HepG2 (cell line): ENCODE results near the gene TRPM5. TPM values are rescaled to one million over a fixed set of nuclear protein-coding genes. Genes with fewer than 3 reads are reported as not detected.

Experiments used
- ATAC-seq: fragments of 200-7000 bp; cut with Tn5 transposase; 3 replicates; pipeline ENCODE4 v1.9.1; 2020; ENCODE audit warnings: mild to moderate bottlenecking, moderate library complexity
- BruUV-seq: library from RNA; stranded (reverse); fragments of 400-500 nt; replicated peaks from 2 replicates; lab custom pipeline; 2021; lab: Mats Ljungman, UMichigan
- CTCF ChIA-PET: fragments of 300-600 bp; formaldehyde crosslinking; extraction: SDS; loops from one replicate; lab custom pipeline; 2021; ENCODE audit warnings: low total read pairs, inconsistent platforms, low intra/inter-chr PET ratio; lab: Yijun Ruan, JAX
- POLR2A ChIA-PET: fragments of 350-600 bp; sonication (Branson Sonifier 250); formaldehyde crosslinking; loops from one replicate; lab custom pipeline; 2020; ENCODE audit warnings: antibody characterized with exemption, inconsistent platforms; lab: Yijun Ruan, JAX
- DNase-seq: peaks from one replicate; pipeline ENCODE4 v3.0.0-alpha.2; 2015; ENCODE audit warnings: low spot score
- FAIRE-seq: peaks from 3 replicates; lab custom pipeline; 2011; peaks lifted over from hg19 to GRCh38; lab: Jason Lieb, UNC
- H2AFZ ChIP-seq: one replicate; pipeline ENCODE4 v1.6.1; 2011; ENCODE audit warnings: low read length, inconsistent platforms
- H3K27ac ChIP-seq: fragments of 300-600 bp; 3 replicates; pipeline ENCODE4 v1.8.0; 2011; ENCODE audit warnings: mixed run types, mild to moderate bottlenecking, mixed read lengths, low read length, inconsistent platforms; ENCODE audit not compliant: insufficient read depth; ENCODE audit errors: extremely low read length
- H3K27me3 ChIP-seq, 2 experiments: fragments of 200-600 bp in 1 of 2; 2 replicates in 1 of 2; 3 replicates in 1 of 2; pipeline versions ENCODE4 v1.6.0 to v1.8.0; 2011; ENCODE audit warnings: low read length in 2 of 2, mild to moderate bottlenecking in 2 of 2, moderate library complexity in 2 of 2, inconsistent platforms in 1 of 2; ENCODE audit not compliant: insufficient read depth in 2 of 2, control insufficient read depth in 1 of 2
- H3K36me3 ChIP-seq, 2 experiments: fragments of 200-600 bp in 1 of 2; replicated peaks in 1 of 2; 2 replicates in 1 of 2; 3 replicates in 1 of 2; pipeline versions ENCODE4 v1.5.1 to v1.8.0; 2011; ENCODE audit warnings: low read length in 2 of 2, inconsistent platforms in 1 of 2; ENCODE audit not compliant: insufficient read depth in 2 of 2, control insufficient read depth in 1 of 2
- H3K4me1 ChIP-seq: 2 replicates; pipeline ENCODE4 v1.5.1; 2012; ENCODE audit warnings: low read length, inconsistent platforms; ENCODE audit not compliant: insufficient read depth
- H3K4me2 ChIP-seq: 2 replicates; pipeline ENCODE4 v1.6.0; 2011; ENCODE audit warnings: low read depth, low read length, inconsistent platforms
- H3K4me3 ChIP-seq, 3 experiments: fragments of 200-600 bp in 1 of 3; sonication (generic), shearing (Covaris generic) in 1 of 3; replicated peaks in 1 of 3; 2 replicates each; pipeline ENCODE4 v1.5.1; 2011 to 2016; ENCODE audit warnings: low read length in 3 of 3, inconsistent platforms in 2 of 3, low read depth in 2 of 3, mild to moderate bottlenecking in 2 of 3, control low read depth in 1 of 3, mixed read lengths in 1 of 3; ENCODE audit not compliant: insufficient read depth in 1 of 3
- H3K79me2 ChIP-seq: one replicate; pipeline ENCODE4 v1.6.1; 2011; ENCODE audit warnings: low read length, inconsistent platforms; ENCODE audit not compliant: insufficient read depth
- H3K9ac ChIP-seq: 2 replicates; pipeline ENCODE4 v1.6.0; 2011; ENCODE audit warnings: mild to moderate bottlenecking, low read depth, low read length, inconsistent platforms; ENCODE audit not compliant: insufficient read depth
- H3K9me3 ChIP-seq: 2 replicates; pipeline ENCODE4 v1.5.1; 2012; ENCODE audit warnings: mild to moderate bottlenecking, low read length
- H4K20me1 ChIP-seq: 2 replicates; pipeline ENCODE4 v1.6.0; 2011; ENCODE audit warnings: inconsistent platforms, mild to moderate bottlenecking, low read length, moderate library complexity; ENCODE audit not compliant: insufficient read depth
- GTF3A ChIP-seq: sonication (generic); formaldehyde crosslinking; conservative IDR thresholded peaks from 2 replicates; pipeline ENCODE4 v1.4.0; 2020; ENCODE audit warnings: mild to moderate bottlenecking, missing genetic modification reagents
- ISL2 ChIP-seq: sonication (generic); formaldehyde crosslinking; IDR thresholded peaks from 2 replicates; pipeline ENCODE4 v1.5.0; 2020; ENCODE audit warnings: missing genetic modification reagents
- MATR3 ChIP-seq: sonication (generic); formaldehyde crosslinking; IDR thresholded peaks from 2 replicates; pipeline ENCODE4 v1.4.0; 2020; ENCODE audit warnings: missing genetic modification reagents
- RNF2 ChIP-seq: fragments of 450-650 bp; conservative IDR thresholded peaks from 2 replicates; pipeline ENCODE4 v1.6.1; 2016; ENCODE audit warnings: low read depth
- SALL2 ChIP-seq: sonication (generic); formaldehyde crosslinking; IDR thresholded peaks from 2 replicates; pipeline ENCODE4 v1.8.1; 2023; ENCODE audit warnings: mild to moderate bottlenecking, missing genetic modification reagents, inconsistent platforms
- ZNF883 ChIP-seq: sonication (generic); formaldehyde crosslinking; IDR thresholded peaks from 2 replicates; pipeline ENCODE4 v1.5.1; 2020; ENCODE audit warnings: mild to moderate bottlenecking, missing genetic modification reagents; ENCODE audit errors: not compliant biosample characterization
- WGBS: methylation state at CpG from one replicate; pipeline ENCODE4 v1.1.6; 2017; ENCODE audit warnings: low lambda C conversion rate; 5-methylcytosine and 5-hydroxymethylcytosine counted together
- in situ Hi-C: cut with HindIII; loops from 2 replicates; pipeline ENCODE4 v1.10.0; 2017; ENCODE audit warnings: low pct_unique_long_range_greater_than_20kb; ENCODE audit not compliant: extremely low pct_ligation_motif_present
- intact Hi-C: fragments of 100-400 bp; cut with micrococcal nuclease; formaldehyde crosslinking; loops from one replicate; pipeline ENCODE4 v1.10.0; 2022; ENCODE audit not compliant: unreplicated experiment
- polyA plus RNA-seq, 8 experiments: library from polyadenylated mRNA; depleted of rRNA in 3 of 8; stranded (reverse) in 7 of 8; unstranded in 1 of 8; fragments of >200 nt; fragmentation: Illumina TruSeq in 4 of 8; extraction: Trizol in 4 of 8; gene quantifications; 2 replicates each; pipeline versions ENCODE4 v1.2.1 to v1.2.3, GENCODE V29; 2011 to 2016; ENCODE audit warnings: low read depth in 4 of 8, missing spikeins in 1 of 8, mixed read lengths in 1 of 8; ENCODE audit not compliant: insufficient read depth in 1 of 8
- total RNA-seq, 5 experiments: library from RNA; depleted of rRNA; stranded (reverse); fragments of >200 nt; fragmentation: Illumina TruSeq; extraction: Trizol; gene quantifications; 2 replicates each; pipeline ENCODE4 v1.2.3, GENCODE V29; 2016; ENCODE audit warnings: low read depth in 1 of 5
- TF ChIP-seq, protein P1 (sequence below): sonication (generic); formaldehyde crosslinking; IDR thresholded peaks from 2 replicates; pipeline ENCODE4 v1.4.0; 2020; ENCODE audit warnings: low read depth, mild to moderate bottlenecking, missing genetic modification reagents
- TF ChIP-seq, protein P2 (sequence below), 2 experiments: fragments of 450-650 bp in 1 of 2; sonication (generic) in 1 of 2; formaldehyde crosslinking in 1 of 2; IDR thresholded peaks; 2 replicates each; pipeline versions ENCODE4 v1.6.1 to v1.8.0; 2016 to 2022; ENCODE audit warnings: antibody characterized with exemption in 1 of 2, mild to moderate bottlenecking in 1 of 2, missing genetic modification reagents in 1 of 2
- TF ChIP-seq, protein P3 (sequence below): sonication (generic); formaldehyde crosslinking; IDR thresholded peaks from 2 replicates; pipeline ENCODE4 v1.5.1; 2020; ENCODE audit warnings: missing genetic modification reagents, mild to moderate bottlenecking, borderline replicate concordance

The TRPM5 gene
- total and polyA plus RNA-seq, 2 of the 13 experiments (the other 11 are each of a cell fraction or from before 2014, with no cell fraction given): 0.12 TPM; not detected in 1

DNA sequence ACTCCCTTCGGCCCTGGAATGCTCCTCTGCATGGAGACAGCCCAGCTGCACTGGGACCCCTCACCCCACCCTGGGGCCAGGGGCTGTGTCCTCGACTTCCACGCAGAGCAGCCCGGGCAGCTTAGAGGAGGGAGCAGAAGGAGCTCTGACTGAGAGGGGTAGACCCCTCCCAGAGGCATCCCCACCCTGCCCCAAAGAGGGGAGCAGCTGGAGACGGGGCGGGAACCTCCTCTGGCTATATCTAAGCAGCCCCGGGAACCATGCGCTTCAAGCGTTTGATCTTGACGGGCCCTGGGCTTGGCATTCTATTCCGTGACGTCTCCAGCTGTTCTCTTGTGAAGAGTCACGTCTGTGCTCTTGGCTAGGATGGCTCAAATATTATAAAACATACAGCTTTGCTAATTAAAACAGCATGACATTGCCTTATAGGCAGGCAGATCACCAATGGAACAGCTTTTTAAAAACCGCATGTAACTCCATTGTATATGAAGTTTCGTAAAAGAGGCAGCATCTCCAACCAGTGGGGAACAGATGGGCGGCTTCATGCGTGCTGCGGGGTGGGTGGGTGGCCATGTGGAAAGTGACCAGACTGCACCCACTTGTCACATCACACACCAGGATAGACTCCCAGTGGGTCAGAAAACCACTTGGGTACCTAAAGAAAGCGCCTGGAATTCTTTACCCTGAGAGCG, 8.2 kb upstream of the TRPM5 start:
- H3K9ac ChIP-seq: no peak overlapping the region
- H4K20me1 ChIP-seq: no peaks in the 10 kb centered on the region
- no peak overlapping the region for H3K27ac ChIP-seq
- H2AFZ ChIP-seq: no peak overlapping the region
- BruUV-seq: no TSS peak
- in situ Hi-C loops (no loop called here), intact Hi-C loops (no loop called here)
- H3K36me3 ChIP-seq: no peaks in the 10 kb centered on the region
- 33% methylated on average over 12 of the region's 20 CpGs for WGBS
- peaks cover 20 to 65% of the 10 kb centered on the region in 2 experiments for H3K27me3 ChIP-seq
- POLR2A ChIA-PET: no interaction called here
- CTCF ChIA-PET: no interaction called here
- no peak for DNase-seq
- H3K4me3 ChIP-seq: no peak overlapping the region
- no peaks in the 10 kb centered on the region for H3K4me1 ChIP-seq
- H3K4me2 ChIP-seq: no peak overlapping the region
- no peak for FAIRE-seq
- H3K9me3 ChIP-seq: no peaks in the 10 kb centered on the region
- ATAC-seq: no peak
- no peaks in the 10 kb centered on the region for H3K79me2 ChIP-seq
- TF ChIP-seq, protein P1, sequence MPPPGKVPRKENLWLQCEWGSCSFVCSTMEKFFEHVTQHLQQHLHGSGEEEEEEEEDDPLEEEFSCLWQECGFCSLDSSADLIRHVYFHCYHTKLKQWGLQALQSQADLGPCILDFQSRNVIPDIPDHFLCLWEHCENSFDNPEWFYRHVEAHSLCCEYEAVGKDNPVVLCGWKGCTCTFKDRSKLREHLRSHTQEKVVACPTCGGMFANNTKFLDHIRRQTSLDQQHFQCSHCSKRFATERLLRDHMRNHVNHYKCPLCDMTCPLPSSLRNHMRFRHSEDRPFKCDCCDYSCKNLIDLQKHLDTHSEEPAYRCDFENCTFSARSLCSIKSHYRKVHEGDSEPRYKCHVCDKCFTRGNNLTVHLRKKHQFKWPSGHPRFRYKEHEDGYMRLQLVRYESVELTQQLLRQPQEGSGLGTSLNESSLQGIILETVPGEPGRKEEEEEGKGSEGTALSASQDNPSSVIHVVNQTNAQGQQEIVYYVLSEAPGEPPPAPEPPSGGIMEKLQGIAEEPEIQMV (CRISPR knock-in tag): no peak
- TF ChIP-seq ISL2 (CRISPR knock-in tag): no peak
- TF ChIP-seq, protein P2, sequence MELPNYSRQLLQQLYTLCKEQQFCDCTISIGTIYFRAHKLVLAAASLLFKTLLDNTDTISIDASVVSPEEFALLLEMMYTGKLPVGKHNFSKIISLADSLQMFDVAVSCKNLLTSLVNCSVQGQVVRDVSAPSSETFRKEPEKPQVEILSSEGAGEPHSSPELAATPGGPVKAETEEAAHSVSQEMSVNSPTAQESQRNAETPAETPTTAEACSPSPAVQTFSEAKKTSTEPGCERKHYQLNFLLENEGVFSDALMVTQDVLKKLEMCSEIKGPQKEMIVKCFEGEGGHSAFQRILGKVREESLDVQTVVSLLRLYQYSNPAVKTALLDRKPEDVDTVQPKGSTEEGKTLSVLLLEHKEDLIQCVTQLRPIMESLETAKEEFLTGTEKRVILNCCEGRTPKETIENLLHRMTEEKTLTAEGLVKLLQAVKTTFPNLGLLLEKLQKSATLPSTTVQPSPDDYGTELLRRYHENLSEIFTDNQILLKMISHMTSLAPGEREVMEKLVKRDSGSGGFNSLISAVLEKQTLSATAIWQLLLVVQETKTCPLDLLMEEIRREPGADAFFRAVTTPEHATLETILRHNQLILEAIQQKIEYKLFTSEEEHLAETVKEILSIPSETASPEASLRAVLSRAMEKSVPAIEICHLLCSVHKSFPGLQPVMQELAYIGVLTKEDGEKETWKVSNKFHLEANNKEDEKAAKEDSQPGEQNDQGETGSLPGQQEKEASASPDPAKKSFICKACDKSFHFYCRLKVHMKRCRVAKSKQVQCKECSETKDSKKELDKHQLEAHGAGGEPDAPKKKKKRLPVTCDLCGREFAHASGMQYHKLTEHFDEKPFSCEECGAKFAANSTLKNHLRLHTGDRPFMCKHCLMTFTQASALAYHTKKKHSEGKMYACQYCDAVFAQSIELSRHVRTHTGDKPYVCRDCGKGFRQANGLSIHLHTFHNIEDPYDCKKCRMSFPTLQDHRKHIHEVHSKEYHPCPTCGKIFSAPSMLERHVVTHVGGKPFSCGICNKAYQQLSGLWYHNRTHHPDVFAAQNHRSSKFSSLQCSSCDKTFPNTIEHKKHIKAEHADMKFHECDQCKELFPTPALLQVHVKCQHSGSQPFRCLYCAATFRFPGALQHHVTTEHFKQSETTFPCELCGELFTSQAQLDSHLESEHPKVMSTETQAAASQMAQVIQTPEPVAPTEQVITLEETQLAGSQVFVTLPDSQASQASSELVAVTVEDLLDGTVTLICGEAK (IDR thresholded peaks at IDR 0.05): no peak
- TF ChIP-seq, protein P2 (CRISPR knock-in tag; IDR thresholded peaks at IDR 0.05): no peak
- no peak for TF ChIP-seq MATR3 (CRISPR knock-in tag)
- TF ChIP-seq, protein P3, sequence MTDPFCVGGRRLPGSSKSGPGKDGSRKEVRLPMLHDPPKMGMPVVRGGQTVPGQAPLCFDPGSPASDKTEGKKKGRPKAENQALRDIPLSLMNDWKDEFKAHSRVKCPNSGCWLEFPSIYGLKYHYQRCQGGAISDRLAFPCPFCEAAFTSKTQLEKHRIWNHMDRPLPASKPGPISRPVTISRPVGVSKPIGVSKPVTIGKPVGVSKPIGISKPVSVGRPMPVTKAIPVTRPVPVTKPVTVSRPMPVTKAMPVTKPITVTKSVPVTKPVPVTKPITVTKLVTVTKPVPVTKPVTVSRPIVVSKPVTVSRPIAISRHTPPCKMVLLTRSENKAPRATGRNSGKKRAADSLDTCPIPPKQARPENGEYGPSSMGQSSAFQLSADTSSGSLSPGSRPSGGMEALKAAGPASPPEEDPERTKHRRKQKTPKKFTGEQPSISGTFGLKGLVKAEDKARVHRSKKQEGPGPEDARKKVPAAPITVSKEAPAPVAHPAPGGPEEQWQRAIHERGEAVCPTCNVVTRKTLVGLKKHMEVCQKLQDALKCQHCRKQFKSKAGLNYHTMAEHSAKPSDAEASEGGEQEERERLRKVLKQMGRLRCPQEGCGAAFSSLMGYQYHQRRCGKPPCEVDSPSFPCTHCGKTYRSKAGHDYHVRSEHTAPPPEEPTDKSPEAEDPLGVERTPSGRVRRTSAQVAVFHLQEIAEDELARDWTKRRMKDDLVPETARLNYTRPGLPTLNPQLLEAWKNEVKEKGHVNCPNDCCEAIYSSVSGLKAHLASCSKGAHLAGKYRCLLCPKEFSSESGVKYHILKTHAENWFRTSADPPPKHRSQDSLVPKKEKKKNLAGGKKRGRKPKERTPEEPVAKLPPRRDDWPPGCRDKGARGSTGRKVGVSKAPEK (CRISPR knock-in tag): no peak
- TF ChIP-seq SALL2 (CRISPR knock-in tag): no peak
- no peak for TF ChIP-seq ZNF883 (CRISPR knock-in tag)
- TF ChIP-seq GTF3A (CRISPR knock-in tag): no peak
- no peak for TF ChIP-seq RNF2
